Mesendoderm (in vitro differentiated cells): ENCODE data around the gene ATP8A1.
A peak's percentile ranks its signal among the peaks of the same experiment; 100 is the strongest.

ENCODE experiments used
- DNase-seq: peaks from one replicate; pipeline ENCODE4 v3.0.0; 2013
- H2AK5ac ChIP-seq: 2 replicates; pipeline ENCODE4 v1.6.1; 2013; ENCODE audit warnings: low read length, inconsistent platforms
- H2BK120ac ChIP-seq: 2 replicates; pipeline ENCODE4 v1.6.1; 2013; ENCODE audit warnings: low read depth, mild to moderate bottlenecking, low read length, moderate library complexity, mixed read lengths
- H2BK15ac ChIP-seq: replicated peaks from 2 replicates; pipeline ENCODE4 v1.6.1; 2013; ENCODE audit warnings: low read depth, mild to moderate bottlenecking, moderate library complexity
- H2BK5ac ChIP-seq: 2 replicates; pipeline ENCODE4 v1.6.1; 2013; ENCODE audit warnings: low read length, inconsistent platforms
- H3K18ac ChIP-seq: 2 replicates; pipeline ENCODE4 v1.6.1; 2013; ENCODE audit warnings: mild to moderate bottlenecking, low read length, mixed read lengths
- H3K23ac ChIP-seq: one replicate; pipeline ENCODE4 v1.6.1; 2013; ENCODE audit warnings: low read length
- H3K27ac ChIP-seq: 2 replicates; pipeline ENCODE4 v1.5.1; 2013; ENCODE audit warnings: low read depth, mild to moderate bottlenecking, inconsistent platforms, low read length, moderate library complexity
- H3K27me3 ChIP-seq: 2 replicates; pipeline ENCODE4 v1.6.1; 2013; ENCODE audit warnings: low read length, control low read depth, mild to moderate bottlenecking, inconsistent platforms; ENCODE audit not compliant: insufficient read depth, poor library complexity
- H3K36me3 ChIP-seq: 2 replicates; pipeline ENCODE4 v1.6.1; 2013; ENCODE audit warnings: low read length, inconsistent platforms; ENCODE audit not compliant: control insufficient read depth, insufficient read depth
- H3K4ac ChIP-seq: one replicate; pipeline ENCODE4 v1.6.1; 2013; ENCODE audit warnings: low read depth, mild to moderate bottlenecking, low read length, moderate library complexity
- H3K4me1 ChIP-seq: 2 replicates; pipeline ENCODE4 v1.6.1; 2013; ENCODE audit warnings: low read depth, low read length, inconsistent platforms; ENCODE audit not compliant: control insufficient read depth
- H3K4me2 ChIP-seq: 2 replicates; pipeline ENCODE4 v1.6.1; 2013; ENCODE audit warnings: low read length
- H3K4me3 ChIP-seq: 2 replicates; pipeline ENCODE4 v1.5.1; 2013; ENCODE audit warnings: mild to moderate bottlenecking, low read length
- H3K56ac ChIP-seq: one replicate; pipeline ENCODE4 v1.6.1; 2013; ENCODE audit warnings: low read length
- H3K79me1 ChIP-seq: 2 replicates; pipeline ENCODE4 v1.6.1; 2013; ENCODE audit warnings: low read length, inconsistent platforms
- H3K79me2 ChIP-seq: 2 replicates; pipeline ENCODE4 v1.6.1; 2013; ENCODE audit warnings: mild to moderate bottlenecking, low read length; ENCODE audit not compliant: control insufficient read depth, insufficient read depth
- H3K9ac ChIP-seq: 2 replicates; pipeline ENCODE4 v1.6.1; 2013; ENCODE audit warnings: low read length, inconsistent platforms
- H4K5ac ChIP-seq: one replicate; pipeline ENCODE4 v1.6.1; 2013; ENCODE audit warnings: low read length
- H4K8ac ChIP-seq: one replicate; pipeline ENCODE4 v1.6.1; 2013; ENCODE audit warnings: low read depth, mild to moderate bottlenecking, control low read depth, low read length, moderate library complexity
- WGBS: extraction: QIAGEN DNeasy Blood & Tissue Kit; methylation state at CpG from one replicate; pipeline ENCODE4 v1.1.7; 2013; ENCODE audit warnings: low lambda C conversion rate, missing lambda C conversion rate; ENCODE audit not compliant: insufficient coverage; ENCODE audit errors: extremely low coverage; 5-methylcytosine and 5-hydroxymethylcytosine counted together

ATP8A1 gene

GRCh38 chr4:42397635-42398170 is 259.2 kb downstream of the ATP8A1 start:
- Histone ChIP-seq H3K18ac (no peak overlapping the region), H3K4me1 (peaks cover 8% of the 10 kb centered on the region), H2BK5ac (no peak overlapping the region), H2BK15ac (no peak overlapping the region), H2AK5ac (no peak overlapping the region), H3K36me3 (no peaks in the 10 kb centered on the region), H3K27me3 (peaks cover 17% of the 10 kb centered on the region), H3K9ac (peak overlapping the region; percentile 71), H3K56ac (peak overlapping the region; percentile 92), H4K5ac (no peak overlapping the region), H2BK120ac (no peak overlapping the region), H3K4ac (no peak overlapping the region), H3K4me2 (peak overlapping the region; percentile 99), H3K79me1 (no peaks in the 10 kb centered on the region), H3K79me2 (no peaks in the 10 kb centered on the region), H4K8ac (no peak overlapping the region), H3K23ac (peak overlapping the region; percentile 48), H3K4me3 (peak overlapping the region; percentile 23), H3K27ac (no peak overlapping the region)
- DNase-seq = no peak
- WGBS = no CpG with 5 or more reads among the region's 52 CpGs

GRCh38 chr4:42396752-42397634 is 259.9 kb downstream of the ATP8A1 start, which contains the start of gene SHISA3:
Gene SHISA3 (plus strand): TSS chr4:42397488. CDS start chr4:42398057, 569 bp downstream.
- H3K4me3 ChIP-seq = peak within 1 kb of the TSS; percentile 26
- H3K4me2 ChIP-seq = peak within 1 kb of the TSS; percentile 99
- WGBS = no CpG with 5 or more reads among the region's 61 CpGs
- H3K4ac ChIP-seq = no peak within 1 kb of the TSS
- H3K56ac ChIP-seq = peak within 1 kb of the TSS; percentile 92
- H3K79me1 ChIP-seq = no peaks in the 10 kb centered on the region
- no peak within 1 kb of the TSS for H2BK120ac ChIP-seq
- H4K8ac ChIP-seq = no peak within 1 kb of the TSS
- H3K23ac ChIP-seq = peak within 1 kb of the TSS; percentile 48
- H3K9ac ChIP-seq = peak within 1 kb of the TSS; percentile 71
- H3K18ac ChIP-seq = peak within 1 kb of the TSS; percentile 34
- H3K27me3 ChIP-seq = peaks cover 17% of the 10 kb centered on the region
- H2AK5ac ChIP-seq = no peak within 1 kb of the TSS
- H3K79me2 ChIP-seq = no peaks in the 10 kb centered on the region
- no peaks in the 10 kb centered on the region for H3K36me3 ChIP-seq
- no peak within 1 kb of the TSS for H4K5ac ChIP-seq
- no peak within 1 kb of the TSS for H2BK5ac ChIP-seq
- H3K27ac ChIP-seq = no peak within 1 kb of the TSS
- H3K4me1 ChIP-seq = peaks cover 8% of the 10 kb centered on the region
- no peak within 1 kb of the TSS for H2BK15ac ChIP-seq
- peak; percentile 87 for DNase-seq

- Histone ChIP-seq H3K79me2 (no peaks in the 10 kb centered on the region), H3K4me1 (peaks cover 8% of the 10 kb centered on the region), H3K36me3 (no peaks in the 10 kb centered on the region), H3K23ac (no peak overlapping the region), H3K56ac (peak overlapping the region; percentile 76), H3K18ac (no peak overlapping the region), H3K27me3 (peaks cover 17% of the 10 kb centered on the region), H4K8ac (no peak overlapping the region), H3K4me2 (peak overlapping the region; percentile 99), H4K5ac (no peak overlapping the region), H3K9ac (peak overlapping the region; percentile 45), H2BK15ac (no peak overlapping the region), H3K27ac (no peak overlapping the region), H2AK5ac (no peak overlapping the region), H3K4ac (no peak overlapping the region), H3K4me3 (no peak overlapping the region), H2BK5ac (no peak overlapping the region), H2BK120ac (no peak overlapping the region), H3K79me1 (no peaks in the 10 kb centered on the region)
- WGBS = no CpG with 5 or more reads among the region's 17 CpGs
- DNase-seq = peak; percentile 27
These were observed 260.5 kb downstream of the ATP8A1 start for GRCh38 chr4:42396361-42396751.

DNA sequence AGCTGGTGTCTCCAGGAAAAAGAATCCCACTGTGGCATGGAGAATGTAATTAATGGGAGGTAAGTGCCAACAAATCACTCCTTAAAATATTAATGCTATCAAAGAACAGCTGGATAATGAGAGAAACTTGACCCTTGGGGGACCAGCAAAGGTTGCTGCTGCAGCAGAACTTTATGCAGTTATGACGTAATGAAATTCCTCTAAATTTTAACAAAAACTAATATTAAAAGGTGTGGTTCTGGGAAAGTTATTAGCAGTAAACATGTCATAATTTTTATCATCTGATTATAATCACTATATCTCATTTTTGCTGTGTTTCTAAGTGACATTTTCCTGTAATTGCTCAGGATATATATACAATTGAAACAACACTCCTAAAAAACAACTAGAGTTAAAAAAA is 261.3 kb downstream of the ATP8A1 start:
- H3K36me3 ChIP-seq = no peaks in the 10 kb centered on the region
- H4K5ac ChIP-seq = no peak overlapping the region
- H3K27ac ChIP-seq = no peak overlapping the region
- no peak overlapping the region for H3K9ac ChIP-seq
- H3K18ac ChIP-seq = no peak overlapping the region
- no peak overlapping the region for H3K4ac ChIP-seq
- H3K4me1 ChIP-seq = peaks cover 8% of the 10 kb centered on the region
- H2BK15ac ChIP-seq = no peak overlapping the region
- peaks cover 15% of the 10 kb centered on the region for H3K27me3 ChIP-seq
- H3K79me2 ChIP-seq = no peaks in the 10 kb centered on the region
- WGBS = no CpG with 5 or more reads among the region's 1 CpG
- H3K4me2 ChIP-seq = no peak overlapping the region
- H3K4me3 ChIP-seq = no peak overlapping the region
- no peak overlapping the region for H3K23ac ChIP-seq
- no peak overlapping the region for H2AK5ac ChIP-seq
- H3K79me1 ChIP-seq = no peaks in the 10 kb centered on the region
- no peak overlapping the region for H3K56ac ChIP-seq
- no peak overlapping the region for H2BK5ac ChIP-seq
- no peak for DNase-seq
- no peak overlapping the region for H4K8ac ChIP-seq
- no peak overlapping the region for H2BK120ac ChIP-seq

DNA sequence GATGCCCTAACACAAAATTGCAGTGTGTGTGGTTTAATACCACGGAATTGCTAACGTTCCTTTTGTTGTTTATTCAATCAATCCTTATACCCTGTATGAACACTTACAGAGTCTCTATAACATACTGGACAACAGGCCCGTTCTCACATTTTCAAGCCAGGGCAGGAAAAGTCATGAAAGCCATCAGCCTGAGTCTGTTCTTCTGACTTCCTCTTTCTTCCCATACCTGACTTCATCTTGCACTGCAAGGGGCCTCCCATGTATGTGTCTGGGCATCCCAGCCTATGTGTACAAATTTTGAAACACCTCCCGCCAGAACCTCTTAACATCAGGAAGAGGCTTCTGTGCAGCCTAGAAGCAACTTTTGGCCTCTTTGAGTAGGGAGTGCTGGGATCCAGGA is 264.5 kb downstream of the ATP8A1 start:
- no peaks in the 10 kb centered on the region for H3K36me3 ChIP-seq
- no peak overlapping the region for H2BK15ac ChIP-seq
- H4K8ac ChIP-seq = no peak overlapping the region
- H2BK120ac ChIP-seq = no peak overlapping the region
- no peaks in the 10 kb centered on the region for H3K79me1 ChIP-seq
- no peak overlapping the region for H3K23ac ChIP-seq
- H3K4me1 ChIP-seq = peaks cover 3% of the 10 kb centered on the region
- no peak overlapping the region for H3K27ac ChIP-seq
- no peak overlapping the region for H3K4me2 ChIP-seq
- no peak overlapping the region for H4K5ac ChIP-seq
- H3K79me2 ChIP-seq = no peaks in the 10 kb centered on the region
- no peak overlapping the region for H2BK5ac ChIP-seq
- peaks cover 11% of the 10 kb centered on the region for H3K27me3 ChIP-seq
- H3K9ac ChIP-seq = no peak overlapping the region
- no peak overlapping the region for H3K56ac ChIP-seq
- no CpG with 5 or more reads among the region's 4 CpGs for WGBS
- no peak for DNase-seq
- H3K18ac ChIP-seq = no peak overlapping the region
- no peak overlapping the region for H3K4ac ChIP-seq
- no peak overlapping the region for H2AK5ac ChIP-seq
- no peak overlapping the region for H3K4me3 ChIP-seq
